KMS-11 (cell line): Measurements from ENCODE around the gene DHX35.
"Not testable (repeated sequence)": the region's sequence is repeated elsewhere in the genome, so short reads cannot be mapped to it uniquely, and the experiment has no call there.

Source experiments
- H2AFZ ChIP-seq: fragments of 200-600 bp; sonication (generic); 2 replicates; pipeline ENCODE4 v1.6.1; 2016; ENCODE audit warnings: antibody characterized with exemption, mixed run types, low read depth
- H3K27ac ChIP-seq: fragments of 200-600 bp; sonication (generic); 2 replicates; pipeline ENCODE4 v1.6.1; 2016; ENCODE audit warnings: mild to moderate bottlenecking, mixed run types
- H3K27me3 ChIP-seq: fragments of 200-600 bp; sonication (generic); 2 replicates; pipeline ENCODE4 v1.6.1; 2017; ENCODE audit warnings: mild to moderate bottlenecking, low read depth, mixed run types, moderate library complexity; ENCODE audit not compliant: insufficient read depth
- H3K36me3 ChIP-seq: fragments of 200-600 bp; sonication (generic); 2 replicates; pipeline ENCODE4 v1.6.1; 2017; ENCODE audit warnings: mild to moderate bottlenecking, mixed run types; ENCODE audit not compliant: insufficient read depth
- H3K4me1 ChIP-seq: fragments of 200-600 bp; sonication (generic); 2 replicates; pipeline ENCODE4 v1.6.1; 2016; ENCODE audit warnings: mild to moderate bottlenecking, low read depth, mixed run types; ENCODE audit not compliant: poor library complexity, severe bottlenecking
- H3K4me2 ChIP-seq: fragments of 200-600 bp; sonication (generic); 2 replicates; pipeline ENCODE4 v1.7.0; 2016; ENCODE audit warnings: mild to moderate bottlenecking, mixed run types
- H3K4me3 ChIP-seq: fragments of 200-600 bp; sonication (generic); IDR thresholded peaks from 2 replicates; pipeline ENCODE4 v1.6.1; 2017; ENCODE audit warnings: low read depth, low read length, mixed read lengths; ENCODE audit not compliant: insufficient read depth
- H3K79me2 ChIP-seq: fragments of 200-600 bp; sonication (generic); 2 replicates; pipeline ENCODE4 v1.6.1; 2016; ENCODE audit warnings: low read depth, mixed run types; ENCODE audit not compliant: insufficient read depth
- H3K9ac ChIP-seq: fragments of 200-600 bp; sonication (generic); 2 replicates; pipeline ENCODE4 v1.6.1; 2016; ENCODE audit warnings: mild to moderate bottlenecking, mixed run types
- H4K20me1 ChIP-seq: fragments of 200-600 bp; sonication (generic); 2 replicates; pipeline ENCODE4 v1.6.1; 2016; ENCODE audit warnings: mild to moderate bottlenecking, mixed run types; ENCODE audit not compliant: insufficient read depth
- CTCF ChIP-seq: fragments of 200-600 bp; sonication (generic); conservative IDR thresholded peaks from 2 replicates; pipeline ENCODE4 v1.6.1; 2017; ENCODE audit warnings: low read depth, mild to moderate bottlenecking, antibody characterized with exemption, low read length, moderate library complexity, mixed read lengths

Gene DHX35

GRCh38 chr20:38953630-38954340 is 8.4 kb upstream of the DHX35 start:
- TF ChIP-seq CTCF: no peak
- Histone ChIP-seq H3K27me3 (no peaks in the 10 kb centered on the region), H3K9ac (no peak overlapping the region), H3K27ac (no peak overlapping the region), H3K4me1 (no peaks in the 10 kb centered on the region), H3K79me2 (no peaks in the 10 kb centered on the region), H3K4me2 (no peak overlapping the region), H3K36me3 (peaks cover 9% of the 10 kb centered on the region; the same call in 1 of the 2 replicates), H4K20me1 (no peaks in the 10 kb centered on the region), H3K4me3 (no peak overlapping the region), H2AFZ (no peak overlapping the region)

DNA sequence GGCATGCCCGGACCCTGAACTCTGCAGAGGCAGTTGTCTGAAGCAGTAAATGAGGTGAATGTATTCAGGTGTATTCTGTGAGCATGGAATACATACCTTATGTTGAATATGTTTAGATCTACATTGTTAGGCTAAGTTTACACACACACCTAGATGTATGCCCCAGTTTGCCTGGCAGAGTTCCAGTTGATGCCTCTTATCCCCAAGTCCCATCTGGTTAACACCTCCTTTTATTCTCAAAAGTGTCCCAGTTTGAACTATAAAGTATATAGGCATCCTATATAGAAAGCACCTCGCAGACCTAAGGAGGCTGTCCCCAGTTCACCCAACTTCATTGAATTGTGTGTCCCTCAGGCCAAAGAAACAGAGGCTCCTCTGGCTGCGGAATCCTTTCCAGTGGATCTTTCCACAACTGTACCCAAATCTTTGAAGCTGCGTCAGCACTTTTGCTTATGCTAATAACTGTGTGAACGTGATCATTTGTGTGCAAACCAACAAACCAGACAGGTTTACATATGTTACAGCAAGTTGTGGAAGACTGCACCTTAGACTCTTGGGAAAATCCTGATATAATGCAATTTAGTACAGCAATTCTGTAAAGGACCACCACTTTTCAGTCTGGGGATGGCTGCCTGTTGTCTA is 4.8 kb upstream of the DHX35 start:
- H3K27me3 ChIP-seq: no peaks in the 10 kb centered on the region
- no peaks in the 10 kb centered on the region; the same call in 1 of the 2 replicates for H3K36me3 ChIP-seq
- no peak overlapping the region for H3K4me3 ChIP-seq
- H3K4me2 ChIP-seq: no peak overlapping the region
- peaks cover 8% of the 10 kb centered on the region for H3K4me1 ChIP-seq
- H4K20me1 ChIP-seq: no peaks in the 10 kb centered on the region
- H3K9ac ChIP-seq: no peak overlapping the region
- H3K79me2 ChIP-seq: peaks cover under 1% of the 10 kb centered on the region; the same call in 1 of the 2 replicates
- no peak overlapping the region for H2AFZ ChIP-seq
- no peak for TF ChIP-seq CTCF
- H3K27ac ChIP-seq: no peak overlapping the region

DNA sequence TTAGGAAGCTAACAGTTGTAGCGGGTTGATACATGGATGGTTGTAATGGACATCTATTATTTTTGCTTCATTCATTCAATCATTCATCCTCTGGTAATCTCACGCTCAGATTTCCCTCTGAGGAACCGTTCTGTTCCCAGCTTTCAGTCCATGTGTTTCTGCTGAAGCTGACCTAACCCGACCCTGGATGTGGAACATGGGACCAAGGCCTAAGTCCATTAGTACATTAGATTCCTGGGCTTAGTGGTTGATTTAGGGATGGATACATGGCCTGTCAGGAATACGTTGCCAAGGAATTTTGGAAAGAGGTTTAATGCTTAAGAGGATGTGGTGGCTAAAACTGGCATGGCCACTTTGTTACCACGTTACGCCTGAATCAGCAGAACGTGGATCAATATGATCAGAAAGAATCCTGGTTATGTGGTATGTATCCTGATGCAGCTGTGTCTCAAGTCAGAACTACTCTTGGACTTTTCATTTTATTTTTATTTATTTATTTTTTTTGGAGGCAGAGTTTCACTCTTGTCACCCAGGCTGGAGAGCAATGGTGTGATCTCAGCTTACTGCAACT is 4.1 kb upstream of the DHX35 start:
- Histone ChIP-seq H3K36me3 (no peaks in the 10 kb centered on the region), H3K79me2 (peaks cover 6% of the 10 kb centered on the region; the same call in 1 of the 2 replicates), H4K20me1 (no peaks in the 10 kb centered on the region), H3K27ac (no peak overlapping the region), H3K4me2 (no peak overlapping the region), H2AFZ (no peak overlapping the region), H3K9ac (no peak overlapping the region), H3K27me3 (no peaks in the 10 kb centered on the region), H3K4me3 (no peak overlapping the region), H3K4me1 (peaks cover 12% of the 10 kb centered on the region)
- TF ChIP-seq CTCF: no peak

DNA sequence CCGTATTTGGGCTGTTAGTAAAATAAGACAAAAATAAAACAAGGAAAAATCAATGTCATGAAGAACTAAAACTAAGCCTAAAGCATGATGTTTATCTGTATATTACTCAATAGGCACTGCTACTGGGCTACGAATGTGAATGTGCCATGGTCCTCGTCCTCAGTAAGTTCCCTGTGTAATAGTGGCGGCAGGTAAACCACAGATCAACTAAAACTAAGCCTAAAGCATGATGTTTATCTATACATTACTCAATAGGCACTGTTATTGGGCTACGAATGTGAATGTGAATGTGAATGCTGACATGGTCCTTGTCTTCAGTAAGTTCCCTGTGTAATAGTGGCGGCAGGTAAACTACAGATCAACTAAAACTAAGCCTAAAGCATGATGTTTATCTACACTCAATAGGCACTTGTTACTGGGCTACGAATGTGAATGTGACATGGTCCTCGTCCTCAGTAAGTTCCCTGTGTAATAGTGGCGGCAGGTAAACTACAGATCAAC is 1.9 kb upstream of the DHX35 start:
- H3K27ac ChIP-seq, H3K4me3 ChIP-seq, H3K27me3 ChIP-seq, H3K9ac ChIP-seq, H4K20me1 ChIP-seq, H3K36me3 ChIP-seq, H2AFZ ChIP-seq, H3K4me2 ChIP-seq: not testable (repeated sequence)
- Histone ChIP-seq H3K79me2 (peaks cover 18% of the 10 kb centered on the region), H3K4me1 (peaks cover 22% of the 10 kb centered on the region)
